ENCODE results near the gene HLF.

DNA sequence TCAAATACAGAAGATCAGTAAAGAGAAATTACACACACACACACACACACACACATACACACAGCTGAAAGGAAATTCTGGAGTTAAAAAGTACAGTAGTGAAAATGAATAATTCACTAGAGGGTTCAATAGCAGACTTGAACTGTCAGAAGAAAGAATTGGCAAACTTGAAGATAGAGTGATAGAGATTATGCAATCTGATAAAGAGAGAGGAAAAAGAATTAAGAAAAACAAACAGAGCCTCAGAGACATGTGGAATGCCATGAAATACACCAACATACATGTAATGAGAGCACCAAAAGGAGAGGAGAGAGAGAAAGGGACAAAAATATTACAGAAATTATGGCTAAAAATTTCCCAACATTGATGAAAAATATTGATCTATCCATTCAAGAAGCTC, 96.2 kb downstream of the HLF start:
- TF ChIP-seq, protein P1, sequence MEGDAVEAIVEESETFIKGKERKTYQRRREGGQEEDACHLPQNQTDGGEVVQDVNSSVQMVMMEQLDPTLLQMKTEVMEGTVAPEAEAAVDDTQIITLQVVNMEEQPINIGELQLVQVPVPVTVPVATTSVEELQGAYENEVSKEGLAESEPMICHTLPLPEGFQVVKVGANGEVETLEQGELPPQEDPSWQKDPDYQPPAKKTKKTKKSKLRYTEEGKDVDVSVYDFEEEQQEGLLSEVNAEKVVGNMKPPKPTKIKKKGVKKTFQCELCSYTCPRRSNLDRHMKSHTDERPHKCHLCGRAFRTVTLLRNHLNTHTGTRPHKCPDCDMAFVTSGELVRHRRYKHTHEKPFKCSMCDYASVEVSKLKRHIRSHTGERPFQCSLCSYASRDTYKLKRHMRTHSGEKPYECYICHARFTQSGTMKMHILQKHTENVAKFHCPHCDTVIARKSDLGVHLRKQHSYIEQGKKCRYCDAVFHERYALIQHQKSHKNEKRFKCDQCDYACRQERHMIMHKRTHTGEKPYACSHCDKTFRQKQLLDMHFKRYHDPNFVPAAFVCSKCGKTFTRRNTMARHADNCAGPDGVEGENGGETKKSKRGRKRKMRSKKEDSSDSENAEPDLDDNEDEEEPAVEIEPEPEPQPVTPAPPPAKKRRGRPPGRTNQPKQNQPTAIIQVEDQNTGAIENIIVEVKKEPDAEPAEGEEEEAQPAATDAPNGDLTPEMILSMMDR (IDR thresholded peaks at IDR 0.05) = no peak
- TF ChIP-seq POLR2A (IDR thresholded peaks at IDR 0.05) = no peak

All from Peyer's patch (tissue), 4 donors.